ENCODE measurements around the gene EVPL. TPM values are rescaled to one million over a fixed set of nuclear protein-coding genes. Genes with fewer than 3 reads are reported as not detected.

EVPL gene
- total and polyA plus RNA-seq, 2 of the 13 experiments (the other 11 are each of a cell fraction or from before 2014, with no cell fraction given), result 2.1 to 8.2 TPM

GRCh38 chr17:76032073-76032779 is 5.1 kb upstream of the EVPL start (continued):
- TF ChIP-seq PAXIP1 (CRISPR knock-in tag; conservative IDR thresholded peaks at IDR 0.05) (peak; percentile 80), ZNF761 (CRISPR knock-in tag; conservative IDR thresholded peaks at IDR 0.05) (0 out of 2 replicates have a peak, but pooled peaks have one; percentile 23), ZNF232 (CRISPR knock-in tag; IDR thresholded peaks at IDR 0.05; ENCODE audit: borderline replicate concordance) (peak; percentile 71; the same call in 1 of the 2 replicates), ATF3 (CRISPR knock-in tag; IDR thresholded peaks at IDR 0.05) (no peak), TCF7L2 (IDR thresholded peaks at IDR 0.05; ENCODE audit: low read depth, low read length) (no peak), DNMT1 (CRISPR knock-in tag; IDR thresholded peaks at IDR 0.05) (no peak), HNRNPL (IDR thresholded peaks at IDR 0.05; ENCODE audit: low read depth, low read length) (peak; percentile 99), KAT8 (CRISPR knock-in tag; IDR thresholded peaks at IDR 0.05) (0 out of 2 replicates have a peak, but pooled peaks have one; percentile 32), ZNF710 (CRISPR knock-in tag; IDR thresholded peaks at IDR 0.05; ENCODE audit: borderline replicate concordance) (peak; percentile 53; the same call in 1 of the 2 replicates), NFYC (CRISPR knock-in tag; IDR thresholded peaks at IDR 0.05) (no peak), ZNF256 (CRISPR knock-in tag; conservative IDR thresholded peaks at IDR 0.05) (peak; percentile 57; the same call in 1 of the 2 replicates), PITX1 (CRISPR knock-in tag; IDR thresholded peaks at IDR 0.05) (no peak; the same call in 1 of the 2 replicates), GABPB1 (CRISPR knock-in tag; IDR thresholded peaks at IDR 0.05) (0 out of 2 replicates have a peak, but pooled peaks have one; percentile 13), NR2F6 (IDR thresholded peaks at IDR 0.05) (no peak), NR2F6 (CRISPR knock-in tag; IDR thresholded peaks at IDR 0.05) (no peak), HMGA1 (CRISPR knock-in tag; conservative IDR thresholded peaks at IDR 0.05) (no peak), ZNF33B (CRISPR knock-in tag; IDR thresholded peaks at IDR 0.05) (0 out of 2 replicates have a peak, but pooled peaks have one; percentile 56), TEAD3 (CRISPR knock-in tag; optimal IDR thresholded peaks at IDR 0.05; ENCODE audit: borderline replicate concordance) (peak; percentile 45), ZBTB43 (CRISPR knock-in tag; conservative IDR thresholded peaks at IDR 0.05) (peak; percentile 58; the same call in 1 of the 2 replicates), ZKSCAN8 (CRISPR knock-in tag; IDR thresholded peaks at IDR 0.05; ENCODE audit: borderline replicate concordance) (0 out of 2 replicates have a peak, but pooled peaks have one; percentile 35), SOX6 (IDR thresholded peaks at IDR 0.05) (no peak), SOX6 (CRISPR knock-in tag; IDR thresholded peaks at IDR 0.05) (peak; percentile 55; the same call in 1 of the 2 replicates), DMAP1 (CRISPR knock-in tag; IDR thresholded peaks at IDR 0.05) (0 out of 2 replicates have a peak, but pooled peaks have one; percentile 31)

Data from HepG2 (cell line).